Measurements from ENCODE around the gene YAP1. TPM values are rescaled to one million over a fixed set of nuclear protein-coding genes. Genes with fewer than 3 reads are reported as not detected.

YAP1 gene
- polyA plus RNA-seq, 2 of the 4 experiments (the other 2 are of a cell fraction) = 40.4 to 48.0 TPM

- TF ChIP-seq MAZ (IDR thresholded peaks at IDR 0.05; ENCODE audit: borderline replicate concordance, low read depth, low read length) = no peak
- TF ChIP-seq HOXA7 (CRISPR knock-in tag; IDR thresholded peaks at IDR 0.05) = no peak
- TF ChIP-seq CBX2 (IDR thresholded peaks at IDR 0.05; ENCODE audit: borderline replicate concordance, low read depth) = no peak
Measured at GRCh38 chr11:102186551-102187191, 76.4 kb downstream of the YAP1 start (continued).

GRCh38 chr11:102187416-102188151 lies 77.3 kb downstream of the YAP1 start:
- FAIRE-seq (no peak), ATAC-seq (no peak), DNase-seq (ENCODE audit: low read depth in 1 of 2, low spot score in 1 of 2) (no peak)
- H3K4me2 ChIP-seq = no peak overlapping the region
- no peak overlapping the region for H3K4me3 ChIP-seq
- ChIA-PET POLR2A (no interaction called here), CTCF (interaction anchor here (0.8 to 1.2 kb wide), 2 partner anchors 12 to 92 kb away, joined by 3 read pairs; no protein-coding TSS in a partner anchor)
- WGBS (ENCODE audit: missing lambda C conversion rate) = 71% methylated on average over 8 of the region's 8 CpGs
- no peaks in the 10 kb centered on the region for H3K9me3 ChIP-seq
- no peak overlapping the region for H3K27ac ChIP-seq
- no peak for TF ChIP-seq REST (IDR thresholded peaks at IDR 0.05)
- no peak for TF ChIP-seq KDM1A (IDR thresholded peaks at IDR 0.05; ENCODE audit: low read depth)
- no peak for TF ChIP-seq ATOH8 (CRISPR knock-in tag; IDR thresholded peaks at IDR 0.05; ENCODE audit: low read depth)
- H3K4me1 ChIP-seq = peaks cover 23% of the 10 kb centered on the region; the same call in 2 of the 3 replicates

- ChIA-PET CTCF (interaction anchor here (1.2 kb wide), 1 partner anchor 91 kb away, joined by 3 read pairs; no protein-coding TSS in a partner anchor), POLR2A (no interaction called here)
- peaks cover 29% of the 10 kb centered on the region; the same call in 2 of the 3 replicates for H3K4me1 ChIP-seq
- ATAC-seq (no peak; a peak in 1 of 6 replicates), FAIRE-seq (no peak), DNase-seq (ENCODE audit: low read depth in 1 of 2, low spot score in 1 of 2) (no peak)
- H3K4me2 ChIP-seq = no peak overlapping the region
- no peak overlapping the region for H3K27ac ChIP-seq
- WGBS (ENCODE audit: missing lambda C conversion rate) = 75% methylated on average over 5 of the region's 5 CpGs
- no peaks in the 10 kb centered on the region for H3K9me3 ChIP-seq
- no peak overlapping the region for H3K4me3 ChIP-seq
- no peak for TF ChIP-seq JUN (IDR thresholded peaks at IDR 0.05)
- no peak for TF ChIP-seq RARB (CRISPR knock-in tag; IDR thresholded peaks at IDR 0.05)
- TF ChIP-seq HEYL (CRISPR knock-in tag; IDR thresholded peaks at IDR 0.05) = no peak
- no peak for TF ChIP-seq KDM1A (IDR thresholded peaks at IDR 0.05; ENCODE audit: low read depth)
- no peak for TF ChIP-seq MYC (IDR thresholded peaks at IDR 0.05; ENCODE audit: borderline replicate concordance, low read length)
- TF ChIP-seq ESRRA (IDR thresholded peaks at IDR 0.05; ENCODE audit: borderline replicate concordance, low read length) = no peak
- no peak for TF ChIP-seq HOXB5 (CRISPR knock-in tag; IDR thresholded peaks at IDR 0.05)
- no peak for TF ChIP-seq GATA3 (IDR thresholded peaks at IDR 0.05; ENCODE audit: borderline replicate concordance)
Measured at GRCh38 chr11:102188488-102188887, 78.2 kb downstream of the YAP1 start.

- Histone ChIP-seq H3K27ac (0 out of 6 replicates have a peak overlapping the region, but pooled peaks of 1 of the 2 experiments have one; percentile 21), H3K4me3 (no peak overlapping the region), H3K4me2 (0 out of 3 replicates have a peak overlapping the region, but pooled peaks have one; percentile 2), H3K9me3 (no peaks in the 10 kb centered on the region), H3K4me1 (peaks cover 29% of the 10 kb centered on the region; the same call in 2 of the 3 replicates)
- ATAC-seq (no peak), DNase-seq (ENCODE audit: low read depth in 1 of 2, low spot score in 1 of 2) (no peak), FAIRE-seq (no peak)
- 83% methylated on average over 3 of the region's 3 CpGs for WGBS (ENCODE audit: missing lambda C conversion rate)
- TF ChIP-seq NPAS2 (CRISPR knock-in tag; IDR thresholded peaks at IDR 0.05; ENCODE audit: borderline replicate concordance) (no peak), USF2 (IDR thresholded peaks at IDR 0.05) (no peak), BHLHE40 (IDR thresholded peaks at IDR 0.05; ENCODE audit: low read depth, low read length) (no peak), JUNB (IDR thresholded peaks at IDR 0.05) (no peak), HMGXB4 (CRISPR knock-in tag; IDR thresholded peaks at IDR 0.05; ENCODE audit: borderline replicate concordance) (no peak), POLR2AphosphoS2 (conservative IDR thresholded peaks at IDR 0.05; ENCODE audit: low read length) (no peak), E2F6 (IDR thresholded peaks at IDR 0.05; ENCODE audit: borderline replicate concordance, low read depth) (no peak), NR3C1 (IDR thresholded peaks at IDR 0.05) (no peak), HEYL (CRISPR knock-in tag; IDR thresholded peaks at IDR 0.05) (no peak), ESRRA (IDR thresholded peaks at IDR 0.05; ENCODE audit: borderline replicate concordance, low read length) (no peak)
- CTCF ChIA-PET = interaction anchor here (1.4 kb wide), 1 partner anchor 26 kb away, joined by 3 read pairs; no protein-coding TSS in a partner anchor
- POLR2A ChIA-PET = no interaction called here
Measured at GRCh38 chr11:102191832-102192231, 81.6 kb downstream of the YAP1 start.
